B cell (primary cell): ENCODE measurements around the gene NBAS. TPM values are rescaled to one million over a fixed set of nuclear protein-coding genes. Genes with fewer than 3 reads are reported as not detected.

Source experiments
- ATAC-seq: fragments of 200-7000 bp; cut with Tn5 transposase; one replicate; pipeline ENCODE4 v1.10.0; 2021; ENCODE audit warnings: low read depth, mild to moderate bottlenecking, moderate number of reproducible peaks, moderate library complexity
- CTCF ChIA-PET: fragments of 350-600 bp; sonication (Branson Sonifier 250); formaldehyde crosslinking; loops from one replicate; lab custom pipeline; 2021; ENCODE audit warnings: antibody characterized with exemption, inconsistent platforms; lab: Charles Lee
- POLR2A ChIA-PET: fragments of 350-600 bp; sonication (Branson Sonifier 250); formaldehyde crosslinking; loops from one replicate; lab custom pipeline; 2021; ENCODE audit warnings: antibody characterized with exemption; lab: Charles Lee
- DNase-seq: peaks from one replicate; pipeline ENCODE4 v3.0.0; 2013
- H2AFZ ChIP-seq: 2 replicates; pipeline ENCODE4 v1.6.1; 2012; ENCODE audit warnings: mild to moderate bottlenecking, low read depth, low read length; ENCODE audit not compliant: insufficient read depth, poor library complexity, severe bottlenecking
- H3K27ac ChIP-seq, 2 donors: 1 replicate in 1 of 2; 2 replicates in 1 of 2; pipeline ENCODE4 v1.5.1; 2012 to 2013; ENCODE audit warnings: low read length in 2 of 2, mild to moderate bottlenecking in 2 of 2, moderate library complexity in 1 of 2
- H3K27me3 ChIP-seq, 4 experiments: fragments of 200-600 bp in 1 of 4; sonication (generic) in 1 of 4; replicated peaks in 1 of 4; 1 replicate in 2 of 4; 2 replicates in 2 of 4; pipeline versions ENCODE4 v1.6.1 to v1.7.0; 2013 to 2016; ENCODE audit warnings: low read length in 3 of 4, mild to moderate bottlenecking in 2 of 4, mixed read lengths in 1 of 4, moderate library complexity in 1 of 4; ENCODE audit not compliant: insufficient read depth in 4 of 4, control insufficient read depth in 3 of 4; ENCODE audit errors: control extremely low read depth in 1 of 4
- H3K36me3 ChIP-seq, 2 experiments: replicated peaks in 1 of 2; 1 replicate in 1 of 2; 2 replicates in 1 of 2; pipeline versions ENCODE4 v1.6.1 to v1.7.1; 2013; ENCODE audit warnings: low read length in 1 of 2; ENCODE audit not compliant: insufficient read depth in 2 of 2, control insufficient read depth in 1 of 2; ENCODE audit errors: control extremely low read depth in 1 of 2, extremely low read depth in 1 of 2
- H3K4me1 ChIP-seq, 2 donors: fragments of 200-600 bp in 1 of 2; sonication (generic) in 1 of 2; 1 replicate in 1 of 2; 2 replicates in 1 of 2; pipeline versions ENCODE4 v1.5.1 to v1.6.1; 2013 to 2017; ENCODE audit warnings: low read length in 2 of 2; ENCODE audit not compliant: control insufficient read depth in 2 of 2, insufficient read depth in 2 of 2
- H3K4me2 ChIP-seq: replicated peaks from 2 replicates; pipeline ENCODE3; 2012; ENCODE audit warnings: mild to moderate bottlenecking, low read depth, low read length; ENCODE audit not compliant: poor library complexity, severe bottlenecking
- H3K4me3 ChIP-seq, 5 experiments: fragments of 200-600 bp in 1 of 5; sonication (generic) in 1 of 5; 1 replicate in 3 of 5; 2 replicates in 2 of 5; pipeline versions ENCODE4 v1.5.1 to v1.7.0; 2011 to 2016; ENCODE audit warnings: low read length in 4 of 5, mild to moderate bottlenecking in 4 of 5, low read depth in 2 of 5, control low read depth in 1 of 5, moderate library complexity in 1 of 5; ENCODE audit not compliant: insufficient read depth in 1 of 5; ENCODE audit errors: control extremely low read depth in 1 of 5, extremely low read depth in 1 of 5
- H3K79me2 ChIP-seq: fragments of 200-600 bp; sonication (generic); one replicate; pipeline ENCODE4 v1.6.0; 2016; ENCODE audit warnings: low read length; ENCODE audit not compliant: control insufficient read depth, insufficient read depth
- H3K9ac ChIP-seq: fragments of 200-600 bp; sonication (generic); 2 replicates; pipeline ENCODE4 v1.6.1; 2017; ENCODE audit warnings: mild to moderate bottlenecking, low read length, moderate library complexity
- H3K9me3 ChIP-seq, 3 donors: one replicate each; pipeline versions ENCODE4 v1.6.1 to v1.7.1; 2013; ENCODE audit warnings: low read length in 2 of 3; ENCODE audit not compliant: control insufficient read depth in 2 of 3, insufficient read depth in 1 of 3; ENCODE audit errors: control extremely low read depth in 1 of 3
- H4K20me1 ChIP-seq: 2 replicates; pipeline ENCODE4 v1.6.0; 2012; ENCODE audit warnings: mild to moderate bottlenecking, low read length; ENCODE audit not compliant: insufficient read depth, control insufficient read depth, poor library complexity, severe bottlenecking
- H3K27ac Mint-ChIP-seq: one replicate; pipeline ENCODE4 v1.8.0; 2021; ENCODE audit warnings: mixed read lengths
- H3K27me3 Mint-ChIP-seq: one replicate; pipeline ENCODE4 v1.8.0; 2021; ENCODE audit warnings: mixed read lengths
- H3K4me1 Mint-ChIP-seq: one replicate; pipeline ENCODE4 v1.8.0; 2021; ENCODE audit warnings: mixed read lengths
- H3K4me3 Mint-ChIP-seq: one replicate; pipeline ENCODE4 v1.8.0; 2021; ENCODE audit warnings: mixed read lengths
- H3K9me3 Mint-ChIP-seq: one replicate; pipeline ENCODE4 v1.8.0; 2022; ENCODE audit warnings: mixed read lengths; ENCODE audit not compliant: insufficient read depth
- CTCF ChIP-seq: fragments of 200-600 bp; IDR thresholded peaks from one replicate; pipeline ENCODE4 v1.8.0; 2022; ENCODE audit warnings: antibody characterized with exemption, mild to moderate bottlenecking
- EZH2 ChIP-seq: IDR thresholded peaks from 2 replicates; pipeline ENCODE4 v1.6.1; 2012; ENCODE audit warnings: borderline replicate concordance, low read depth, mild to moderate bottlenecking, moderate library complexity, low read length; ENCODE audit not compliant: insufficient read depth, poor library complexity, severe bottlenecking
- WGBS: methylation state at CpG from one replicate; pipeline ENCODE4 v1.1.5; 2013; ENCODE audit warnings: missing lambda C conversion rate; ENCODE audit not compliant: insufficient coverage; 5-methylcytosine and 5-hydroxymethylcytosine counted together
- intact Hi-C: fragments of 100-400 bp; cut with micrococcal nuclease; formaldehyde crosslinking; loops from one replicate; pipeline ENCODE4 v1.10.0; 2022
- polyA plus RNA-seq: library from polyadenylated mRNA; depleted of rRNA; stranded (reverse); fragments of >200 nt; gene quantifications from 2 replicates; pipeline ENCODE4 v1.2.3, GENCODE V29; 2012
- total RNA-seq, 2 donors: library from RNA; stranded (reverse); fragments of 120-200 nt in 1 of 2; gene quantifications; 1 replicate in 1 of 2; 2 replicates in 1 of 2; pipeline versions ENCODE4 v1.2.3 to v1.2.4, GENCODE V29; 2013 to 2022

NBAS gene
- total and polyA plus RNA-seq, 2 donors (not counting 1 experiment from before 2014, with no cell fraction given) = 10.6 to 37.3 TPM

- H3K27me3 Mint-ChIP-seq = no peaks in the 10 kb centered on the region
- H3K27ac Mint-ChIP-seq = no peak overlapping the region
- H3K36me3 ChIP-seq = peaks cover 0 to 4% of the 10 kb centered on the region in 2 experiments
- no peak overlapping the region for H3K9ac ChIP-seq
- WGBS = 77% methylated on average over 9 of the region's 12 CpGs
- peaks cover 7 to 8% of the 10 kb centered on the region in 2 donors for H3K4me1 ChIP-seq
- CTCF ChIA-PET = no interaction called here
- H3K9me3 Mint-ChIP-seq = peaks cover 15% of the 10 kb centered on the region
- H3K4me2 ChIP-seq = no peak overlapping the region
- ATAC-seq = no peak
- H3K4me3 Mint-ChIP-seq = no peak overlapping the region
- H3K27me3 ChIP-seq = no peaks in the 10 kb centered on the region
- H3K9me3 ChIP-seq = peaks cover 0 to 9% (median 0%) of the 10 kb centered on the region in 3 donors
- H2AFZ ChIP-seq = no peak overlapping the region
- H3K4me3 ChIP-seq = no peak overlapping the region
- peak; percentile 14 for DNase-seq
- no peak for TF ChIP-seq EZH2
- no peak for TF ChIP-seq CTCF
- POLR2A ChIA-PET = no interaction called here
- H3K4me1 Mint-ChIP-seq = peaks cover 26% of the 10 kb centered on the region
- no peaks in the 10 kb centered on the region for H4K20me1 ChIP-seq
- no peak overlapping the region for H3K27ac ChIP-seq
- H3K79me2 ChIP-seq = no peaks in the 10 kb centered on the region
- intact Hi-C loops = no loop called here
Measured at GRCh38 chr2:15316370-15316814, 244.7 kb downstream of the NBAS start.

- Histone ChIP-seq H4K20me1 (no peaks in the 10 kb centered on the region), H3K27me3 (no peaks in the 10 kb centered on the region), H3K9ac (no peak overlapping the region), H3K4me1 (peaks cover 11 to 13% of the 10 kb centered on the region in 2 donors), H3K36me3 (peaks cover 0 to 4% of the 10 kb centered on the region in 2 experiments), H3K9me3 (peaks cover 0 to 9% (median 0%) of the 10 kb centered on the region in 3 donors), H3K27ac (no peak overlapping the region), H3K4me3 (no peak overlapping the region), H2AFZ (no peak overlapping the region), H3K4me2 (no peak overlapping the region), H3K79me2 (no peaks in the 10 kb centered on the region)
- CTCF ChIA-PET = no interaction called here
- ATAC-seq = no peak
- DNase-seq = no peak
- POLR2A ChIA-PET = no interaction called here
- no peaks in the 10 kb centered on the region for H3K27me3 Mint-ChIP-seq
- H3K9me3 Mint-ChIP-seq = peaks cover 14% of the 10 kb centered on the region
- H3K4me3 Mint-ChIP-seq = no peak overlapping the region
- H3K27ac Mint-ChIP-seq = no peak overlapping the region
- intact Hi-C loops = no loop called here
- peaks cover 33% of the 10 kb centered on the region for H3K4me1 Mint-ChIP-seq
- no peak for TF ChIP-seq CTCF
- TF ChIP-seq EZH2 = no peak
- WGBS = no CpG with 5 or more reads among the region's 1 CpG
Measured at GRCh38 chr2:15315411-15315810, 245.7 kb downstream of the NBAS start.
